K562 (cell line): ENCODE results near the gene CPLANE2.

Experiments
- CBX3 ChIP-seq, 2 experiments: IDR thresholded peaks; 1 replicate in 1 of 2; 2 replicates in 1 of 2; pipeline ENCODE4 v1.6.1; 2012; ENCODE audit warnings: inconsistent platforms in 2 of 2, low read length in 2 of 2, borderline replicate concordance in 1 of 2, control low read depth in 1 of 2
- CHD4 ChIP-seq: fragments of 200-600 bp; sonication (generic); IDR thresholded peaks from 3 replicates; pipeline ENCODE4 v1.6.1; 2012; ENCODE audit warnings: low read depth, mild to moderate bottlenecking, mixed read lengths, low read length, inconsistent platforms; ENCODE audit not compliant: insufficient read depth, insufficient replicate concordance, poor library complexity, severe bottlenecking
- EP300 ChIP-seq: IDR thresholded peaks from 2 replicates; pipeline ENCODE4 v1.6.1; 2012; ENCODE audit warnings: low read length, improper control_type of control experiment
- KAT2B ChIP-seq: IDR thresholded peaks from one replicate; pipeline ENCODE4 v1.6.1; 2012; ENCODE audit warnings: low read depth, mild to moderate bottlenecking, control low read depth, inconsistent platforms, low read length, moderate library complexity
- MXI1 ChIP-seq: IDR thresholded peaks from 2 replicates; pipeline ENCODE4 v1.6.1; 2011; ENCODE audit warnings: low read depth, mild to moderate bottlenecking, improper control_type of control experiment, low read length
- POLR2AphosphoS5 ChIP-seq: IDR thresholded peaks from 2 replicates; pipeline ENCODE4 v1.6.1; 2011; ENCODE audit warnings: mild to moderate bottlenecking, low read depth, low read length, moderate library complexity; ENCODE audit not compliant: control insufficient read depth, insufficient read depth
- RCOR1 ChIP-seq, 2 experiments: IDR thresholded peaks; 2 replicates each; pipeline ENCODE4 v1.6.1; 2012; ENCODE audit warnings: low read depth in 2 of 2, low read length in 2 of 2, borderline replicate concordance in 1 of 2, improper control_type of control experiment in 1 of 2
- SOX6 ChIP-seq: fragments of 450-650 bp; IDR thresholded peaks from 2 replicates; pipeline ENCODE4 v1.6.1; 2014; ENCODE audit warnings: mild to moderate bottlenecking
- ZBED1 ChIP-seq: IDR thresholded peaks from 2 replicates; pipeline ENCODE4 v1.6.1; 2014
- ZNF175 ChIP-seq: fragments of 200-800 bp; sonication (Bioruptor generic); IDR thresholded peaks from 2 replicates; pipeline ENCODE4 v1.6.1; 2016; ENCODE audit warnings: low read depth, mild to moderate bottlenecking, missing genetic modification characterization, missing compliant biosample characterization
- ZNF644 ChIP-seq: fragments of 200-800 bp; sonication (Bioruptor generic); IDR thresholded peaks from 2 replicates; pipeline ENCODE4 v1.6.1; 2016; ENCODE audit warnings: low read depth, missing genetic modification characterization, missing compliant biosample characterization
- TF ChIP-seq, protein P1 (sequence below), 3 experiments: IDR thresholded peaks in 2 of 3; conservative IDR thresholded peaks in 1 of 3; 2 replicates each; pipeline ENCODE4 v1.5.1; 2011 to 2012; ENCODE audit warnings: low read length in 3 of 3, mild to moderate bottlenecking in 3 of 3, control low read depth in 2 of 3, improper control_type of control experiment in 1 of 3, inconsistent platforms in 1 of 3, low read depth in 1 of 3, mixed read lengths in 1 of 3, moderate library complexity in 1 of 3; ENCODE audit not compliant: insufficient read depth in 2 of 3

DNA sequence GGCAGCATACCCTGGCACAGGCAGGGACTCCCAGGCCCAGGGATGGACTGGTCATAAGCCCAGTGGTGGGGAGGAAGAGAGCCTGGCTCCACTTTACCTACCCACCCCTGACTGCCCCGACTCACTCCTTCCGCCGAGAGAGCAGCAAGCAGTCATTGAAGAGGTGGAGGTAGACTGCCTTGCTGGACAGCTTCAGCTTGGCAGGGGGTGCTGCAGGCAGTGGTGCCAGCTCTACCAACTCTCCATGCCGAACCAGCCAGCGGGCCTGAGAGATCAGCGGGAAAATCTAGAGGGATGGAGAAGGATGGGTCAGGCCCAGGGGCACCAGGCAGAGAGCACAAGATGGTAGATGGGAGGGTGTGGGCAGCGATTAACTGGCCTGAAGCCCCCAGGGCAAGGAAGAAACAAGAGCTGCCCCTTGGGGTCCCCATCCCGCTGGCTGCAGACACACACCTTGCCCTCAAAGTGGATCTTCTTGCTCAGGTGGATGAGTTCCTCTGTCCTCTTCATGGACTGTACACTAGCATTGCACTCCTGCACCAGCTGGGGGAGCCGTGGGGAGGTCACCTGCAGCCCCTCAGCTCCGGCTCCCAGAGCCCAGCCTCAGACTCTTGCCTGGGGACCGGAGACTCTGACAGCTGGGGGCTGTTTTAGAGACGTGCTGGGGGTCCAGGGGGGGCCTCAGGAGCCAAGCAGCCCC, 32.2 kb downstream of the CPLANE2 start:
- no peak for TF ChIP-seq EP300
- no peak for TF ChIP-seq CBX3 (IDR thresholded peaks at IDR 0.05; ENCODE audit: borderline replicate concordance in 1 of 2, low read length in 2 of 2)
- TF ChIP-seq, protein P1, sequence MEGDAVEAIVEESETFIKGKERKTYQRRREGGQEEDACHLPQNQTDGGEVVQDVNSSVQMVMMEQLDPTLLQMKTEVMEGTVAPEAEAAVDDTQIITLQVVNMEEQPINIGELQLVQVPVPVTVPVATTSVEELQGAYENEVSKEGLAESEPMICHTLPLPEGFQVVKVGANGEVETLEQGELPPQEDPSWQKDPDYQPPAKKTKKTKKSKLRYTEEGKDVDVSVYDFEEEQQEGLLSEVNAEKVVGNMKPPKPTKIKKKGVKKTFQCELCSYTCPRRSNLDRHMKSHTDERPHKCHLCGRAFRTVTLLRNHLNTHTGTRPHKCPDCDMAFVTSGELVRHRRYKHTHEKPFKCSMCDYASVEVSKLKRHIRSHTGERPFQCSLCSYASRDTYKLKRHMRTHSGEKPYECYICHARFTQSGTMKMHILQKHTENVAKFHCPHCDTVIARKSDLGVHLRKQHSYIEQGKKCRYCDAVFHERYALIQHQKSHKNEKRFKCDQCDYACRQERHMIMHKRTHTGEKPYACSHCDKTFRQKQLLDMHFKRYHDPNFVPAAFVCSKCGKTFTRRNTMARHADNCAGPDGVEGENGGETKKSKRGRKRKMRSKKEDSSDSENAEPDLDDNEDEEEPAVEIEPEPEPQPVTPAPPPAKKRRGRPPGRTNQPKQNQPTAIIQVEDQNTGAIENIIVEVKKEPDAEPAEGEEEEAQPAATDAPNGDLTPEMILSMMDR (IDR thresholded peaks at IDR 0.05 in 2 of 3, conservative IDR thresholded peaks at IDR 0.05 in 1 of 3; ENCODE audit: insufficient read depth in 2 of 3, low read depth in 1 of 3, low read length in 3 of 3) = peak; percentile 72 to 83 (median 76)
- no peak for TF ChIP-seq KAT2B
- no peak for TF ChIP-seq POLR2AphosphoS5
- no peak for TF ChIP-seq SOX6
- TF ChIP-seq RCOR1 (IDR thresholded peaks at IDR 0.05; ENCODE audit: borderline replicate concordance in 1 of 2, low read depth in 2 of 2, low read length in 2 of 2) = no peak
- no peak for TF ChIP-seq ZNF644 (tag)
- no peak for TF ChIP-seq ZNF175 (CRISPR knock-in tag)
- TF ChIP-seq ZBED1 = no peak
- TF ChIP-seq CHD4 = no peak
- no peak for TF ChIP-seq MXI1
